GM23248 (cell line): Measurements from ENCODE around the gene TMEM151B. TPM values are rescaled to one million over a fixed set of nuclear protein-coding genes. Genes with fewer than 3 reads are reported as not detected.

Experiments
- DNase-seq: peaks from one replicate; pipeline ENCODE4 v3.0.0-alpha.2; 2015
- H2AFZ ChIP-seq: fragments of 200-600 bp; sonication (generic); 2 replicates; pipeline ENCODE4 v1.6.1; 2016; ENCODE audit warnings: antibody characterized with exemption
- H3F3A ChIP-seq: fragments of 200-600 bp; sonication (generic); 2 replicates; pipeline ENCODE4 v1.6.1; 2016; ENCODE audit warnings: mild to moderate bottlenecking, antibody characterized with exemption, mixed run types; ENCODE audit not compliant: insufficient read depth
- H3K27ac ChIP-seq: fragments of 200-600 bp; sonication (generic); 2 replicates; pipeline ENCODE4 v1.5.1; 2016; ENCODE audit warnings: mild to moderate bottlenecking
- H3K27me3 ChIP-seq: fragments of 200-600 bp; sonication (generic); replicated peaks from 2 replicates; pipeline ENCODE4 v1.6.1; 2016; ENCODE audit warnings: mild to moderate bottlenecking; ENCODE audit not compliant: insufficient read depth
- H3K36me3 ChIP-seq: fragments of 200-600 bp; sonication (generic); 2 replicates; pipeline ENCODE4 v1.6.1; 2016; ENCODE audit warnings: low read depth, mild to moderate bottlenecking
- H3K4me1 ChIP-seq: fragments of 200-600 bp; sonication (generic); 2 replicates; pipeline ENCODE4 v1.6.1; 2016; ENCODE audit warnings: mild to moderate bottlenecking; ENCODE audit not compliant: insufficient read depth
- H3K4me2 ChIP-seq: fragments of 200-600 bp; sonication (generic); one replicate; pipeline ENCODE4 v1.6.1; 2016; ENCODE audit warnings: mild to moderate bottlenecking; ENCODE audit not compliant: unreplicated experiment
- H3K4me3 ChIP-seq: fragments of 200-600 bp; sonication (generic); 2 replicates; pipeline ENCODE4 v1.5.1; 2016; ENCODE audit warnings: mild to moderate bottlenecking
- H3K79me2 ChIP-seq: fragments of 200-600 bp; sonication (generic); 2 replicates; pipeline ENCODE4 v1.6.1; 2016; ENCODE audit warnings: mild to moderate bottlenecking; ENCODE audit not compliant: insufficient read depth
- H3K9ac ChIP-seq: fragments of 200-600 bp; sonication (generic); 2 replicates; pipeline ENCODE4 v1.6.1; 2016; ENCODE audit warnings: mild to moderate bottlenecking
- H3K9me2 ChIP-seq: fragments of 200-600 bp; sonication (generic); 2 replicates; pipeline ENCODE4 v1.6.1; 2016; ENCODE audit warnings: mixed run types, mild to moderate bottlenecking, moderate library complexity; ENCODE audit not compliant: insufficient read depth
- H3K9me3 ChIP-seq: fragments of 200-600 bp; sonication (generic); one replicate; pipeline ENCODE4 v1.6.1; 2017; ENCODE audit warnings: low read depth
- H4K20me1 ChIP-seq: fragments of 200-600 bp; sonication (generic); 2 replicates; pipeline ENCODE4 v1.6.0; 2016; ENCODE audit not compliant: insufficient read depth
- EZH2 ChIP-seq: fragments of 200-600 bp; sonication (generic); IDR thresholded peaks from 2 replicates; pipeline ENCODE4 v1.6.1; 2018; ENCODE audit warnings: antibody characterized with exemption, mild to moderate bottlenecking; ENCODE audit not compliant: insufficient read depth, poor library complexity, severe bottlenecking
- EZH2phosphoT487 ChIP-seq: fragments of 200-600 bp; sonication (generic); IDR thresholded peaks from 2 replicates; pipeline ENCODE4 v1.6.1; 2018; ENCODE audit warnings: antibody characterized with exemption, moderate library complexity, mild to moderate bottlenecking, low read depth; ENCODE audit not compliant: insufficient read depth
- WGBS, 2 experiments: methylation state at CpG; one replicate each; pipeline ENCODE4 v1.1.6; 2015 to 2017; ENCODE audit warnings: low lambda C conversion rate in 2 of 2, low coverage in 1 of 2; ENCODE audit errors: missing lambda C conversion rate in 2 of 2; 5-methylcytosine and 5-hydroxymethylcytosine counted together
- in situ Hi-C: fragments of 300-500 bp; cut with MboI; formaldehyde crosslinking; loops from 2 replicates; pipeline ENCODE4 v1.15.0; 2020
- polyA plus RNA-seq: library from polyadenylated mRNA; unstranded; fragments of >200 nt; fragmentation: Nextera tagmentation; extraction: Ambion mirVana; gene quantifications from 2 replicates; pipeline ENCODE4 v1.2.1, GENCODE V29; 2016
- total RNA-seq: library from RNA; depleted of rRNA; stranded (reverse); fragments of >200 nt; shearing (Covaris generic); gene quantifications from 2 replicates; pipeline ENCODE4 v1.2.3, GENCODE V29; 2014

Gene TMEM151B
- total and polyA plus RNA-seq, 2 experiments from 2014 or later: not detected

DNA sequence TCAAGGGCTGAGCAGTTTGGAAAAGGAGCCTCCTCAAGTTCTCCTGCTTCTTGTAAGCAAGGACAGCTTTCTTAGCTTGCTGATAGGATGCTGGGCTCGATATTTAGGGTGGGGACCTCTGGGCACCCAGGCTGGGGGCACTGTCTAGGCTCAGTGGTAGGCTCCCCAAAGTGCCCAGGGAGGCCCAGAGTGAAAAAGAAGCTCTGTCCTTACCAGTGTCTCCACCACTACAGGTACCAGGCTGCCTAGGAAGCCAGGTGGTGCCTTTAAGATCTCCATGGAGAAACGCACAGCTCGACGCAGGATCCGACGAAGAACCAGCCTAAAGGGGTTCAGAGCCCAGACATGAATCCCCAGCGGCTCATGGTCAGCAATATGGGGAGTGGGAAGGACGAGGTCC, 36.5 kb downstream of the TMEM151B start:
- H3K9me2 ChIP-seq: no peaks in the 10 kb centered on the region
- no peak for TF ChIP-seq EZH2
- no peak for TF ChIP-seq EZH2phosphoT487
- H3K27me3 ChIP-seq: no peaks in the 10 kb centered on the region
- no peak overlapping the region for H3K27ac ChIP-seq
- H3F3A ChIP-seq: peaks cover 17% of the 10 kb centered on the region
- H3K9ac ChIP-seq: no peak overlapping the region
- in situ Hi-C loops: no loop called here
- no peak overlapping the region for H3K4me3 ChIP-seq
- DNase-seq: no peak
- WGBS, 2 experiments: 94 to 95% methylated on average over 8 of the region's 8 CpGs
- no peaks in the 10 kb centered on the region for H3K79me2 ChIP-seq
- no peak overlapping the region for H2AFZ ChIP-seq
- peaks cover 17% of the 10 kb centered on the region; the same call in 1 of the 2 replicates for H3K36me3 ChIP-seq
- H3K4me1 ChIP-seq: peaks cover 15% of the 10 kb centered on the region
- no peaks in the 10 kb centered on the region for H4K20me1 ChIP-seq
- H3K9me3 ChIP-seq: no peaks in the 10 kb centered on the region
- H3K4me2 ChIP-seq: no peak overlapping the region

DNA sequence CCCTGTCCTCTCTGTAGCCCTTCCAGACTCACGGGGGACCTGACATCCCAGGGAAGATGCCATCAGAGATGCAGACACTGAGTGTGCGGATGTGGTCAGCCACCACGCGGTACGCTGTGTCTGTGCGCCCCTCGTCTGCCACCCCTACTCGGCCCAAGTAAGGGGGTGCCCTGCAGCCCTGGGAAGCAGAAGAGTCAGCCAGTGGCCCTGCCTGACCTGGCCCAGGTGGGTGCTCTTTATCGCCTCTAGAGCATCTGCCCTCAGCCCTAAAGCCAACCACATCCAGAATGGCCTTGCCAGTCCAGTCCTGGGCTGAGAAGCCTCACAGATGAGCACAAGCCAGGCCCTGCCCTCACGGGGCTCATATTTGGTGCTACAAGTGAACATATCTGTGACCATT, 37.0 kb downstream of the TMEM151B start:
- no peak for DNase-seq
- Histone ChIP-seq H4K20me1 (no peaks in the 10 kb centered on the region), H3K36me3 (peaks cover 17% of the 10 kb centered on the region; the same call in 1 of the 2 replicates), H3F3A (peaks cover 17% of the 10 kb centered on the region), H3K4me2 (no peak overlapping the region), H3K9me3 (no peaks in the 10 kb centered on the region), H3K9me2 (no peaks in the 10 kb centered on the region), H3K9ac (no peak overlapping the region), H3K4me1 (peaks cover 15% of the 10 kb centered on the region), H3K27ac (no peak overlapping the region), H3K27me3 (no peaks in the 10 kb centered on the region), H3K79me2 (0 out of 2 replicates have a peak, but pooled peaks cover 2% of the 10 kb centered on the region), H2AFZ (no peak overlapping the region), H3K4me3 (no peak overlapping the region)
- 93 to 96% methylated on average over 10 of the region's 10 CpGs for WGBS, 2 experiments
- no peak for TF ChIP-seq EZH2
- no peak for TF ChIP-seq EZH2phosphoT487
- in situ Hi-C loops: no loop called here

DNA sequence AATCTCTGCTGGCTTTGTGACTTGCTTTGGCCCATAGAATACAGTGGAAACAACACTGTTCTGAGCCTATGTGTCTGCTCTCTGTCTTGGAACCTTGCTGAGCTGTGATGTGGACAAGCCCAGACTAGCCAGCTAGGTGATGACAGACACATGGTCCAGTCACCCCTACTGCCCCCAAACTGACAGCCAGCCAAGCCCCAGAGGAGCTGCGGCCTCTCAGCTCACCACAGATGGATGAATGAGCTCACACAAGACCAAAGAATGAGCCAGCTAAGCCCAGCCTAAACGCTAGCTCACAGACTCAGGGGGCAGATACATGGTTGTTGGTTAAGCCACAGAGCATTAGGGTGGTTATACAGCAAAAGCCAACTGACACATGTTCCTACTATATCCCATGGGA, 38.8 kb downstream of the TMEM151B start:
- Histone ChIP-seq H3K9me3 (no peaks in the 10 kb centered on the region), H3K27ac (peak overlapping the region; percentile 67), H3K27me3 (no peaks in the 10 kb centered on the region), H3K9me2 (no peaks in the 10 kb centered on the region), H3K4me1 (peaks cover 15% of the 10 kb centered on the region), H3K9ac (peak overlapping the region; percentile 53), H2AFZ (no peak overlapping the region), H3F3A (peaks cover 17% of the 10 kb centered on the region), H3K4me2 (no peak overlapping the region), H3K4me3 (no peak overlapping the region), H3K79me2 (peaks cover 9% of the 10 kb centered on the region; the same call in 1 of the 2 replicates), H4K20me1 (no peaks in the 10 kb centered on the region), H3K36me3 (peaks cover 17% of the 10 kb centered on the region; the same call in 1 of the 2 replicates)
- DNase-seq: peak; percentile 89
- in situ Hi-C loops: no loop called here
- TF ChIP-seq EZH2phosphoT487 (no peak), EZH2 (no peak)
- WGBS, 2 experiments: 12 to 19% methylated on average over 2 of the region's 2 CpGs

DNA sequence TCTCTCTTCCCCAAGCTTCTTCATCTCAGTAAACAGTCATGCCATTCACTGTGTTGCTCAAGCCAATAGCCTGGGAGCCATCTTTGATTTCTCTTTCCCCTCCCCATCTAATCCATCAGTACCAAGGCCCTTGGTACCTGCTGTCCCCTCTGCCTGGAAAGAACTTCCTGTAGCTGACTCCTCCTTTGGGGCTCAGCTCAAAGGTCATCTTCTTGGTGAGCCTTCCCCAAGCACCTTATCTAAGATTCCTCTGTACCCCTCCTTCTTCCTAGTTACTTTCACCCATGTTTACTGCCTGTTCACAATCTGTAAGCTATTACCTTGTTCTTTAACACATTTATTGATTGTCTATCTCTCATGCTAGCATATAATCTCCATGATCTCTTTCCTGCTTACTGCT, 39.4 kb downstream of the TMEM151B start:
- Histone ChIP-seq H3K27ac (peak overlapping the region; percentile 67), H4K20me1 (no peaks in the 10 kb centered on the region), H3F3A (peaks cover 17% of the 10 kb centered on the region), H3K4me3 (no peak overlapping the region), H3K36me3 (peaks cover 17% of the 10 kb centered on the region; the same call in 1 of the 2 replicates), H3K27me3 (no peaks in the 10 kb centered on the region), H3K9me2 (no peaks in the 10 kb centered on the region), H3K9me3 (no peaks in the 10 kb centered on the region), H3K9ac (no peak overlapping the region), H3K79me2 (peaks cover 9% of the 10 kb centered on the region; the same call in 1 of the 2 replicates), H2AFZ (no peak overlapping the region), H3K4me1 (peaks cover 15% of the 10 kb centered on the region), H3K4me2 (no peak overlapping the region)
- no peak for DNase-seq
- in situ Hi-C loops: no loop called here
- TF ChIP-seq EZH2 (no peak), EZH2phosphoT487 (no peak)

DNA sequence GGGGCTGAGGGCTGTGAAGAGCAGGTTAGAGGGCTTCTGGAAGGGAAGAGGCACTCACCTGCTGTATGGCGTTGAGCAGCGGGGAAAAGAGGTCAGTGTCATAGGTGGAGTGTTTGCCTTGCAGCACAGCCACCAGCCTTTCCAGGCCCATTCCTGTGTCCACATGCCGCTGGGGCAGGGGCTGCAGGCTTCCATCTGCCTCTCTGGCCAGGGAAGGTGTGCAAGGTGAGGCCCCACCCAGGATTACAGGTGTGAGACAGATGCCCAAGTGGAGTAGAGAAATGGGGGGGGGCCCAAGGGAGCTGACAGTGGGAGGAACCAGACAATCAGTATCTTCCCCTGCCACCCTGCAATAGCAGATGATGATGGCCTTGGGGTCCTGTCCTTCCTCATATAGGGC, 40.0 kb downstream of the TMEM151B start:
- Histone ChIP-seq H3K9me2 (no peaks in the 10 kb centered on the region), H3K4me1 (peaks cover 15% of the 10 kb centered on the region), H3K4me2 (no peak overlapping the region), H3K27me3 (no peaks in the 10 kb centered on the region), H3K9ac (no peak overlapping the region), H3K79me2 (peaks cover 9% of the 10 kb centered on the region; the same call in 1 of the 2 replicates), H3K36me3 (peaks cover 17% of the 10 kb centered on the region; the same call in 1 of the 2 replicates), H3F3A (peaks cover 17% of the 10 kb centered on the region), H2AFZ (no peak overlapping the region), H3K4me3 (no peak overlapping the region), H4K20me1 (no peaks in the 10 kb centered on the region), H3K9me3 (no peaks in the 10 kb centered on the region), H3K27ac (no peak overlapping the region; the same call in 1 of the 2 replicates)
- in situ Hi-C loops: no loop called here
- 88 to 100% methylated on average over 3 of the region's 3 CpGs for WGBS, 2 experiments
- no peak for TF ChIP-seq EZH2phosphoT487
- TF ChIP-seq EZH2: no peak
- DNase-seq: no peak
